ENCODE measurements around the gene SMDT1. TPM values are rescaled to one million over a fixed set of nuclear protein-coding genes. Genes with fewer than 3 reads are reported as not detected.

SMDT1 gene
- total and polyA plus RNA-seq, 9 of the 15 experiments (the other 6 are each of a cell fraction or from before 2014, with no cell fraction given) = 7.9 to 65.2 (median 14.3) TPM

GRCh38 chr22:42052765-42053164 lies 26.7 kb upstream of the SMDT1 start:
- Histone ChIP-seq H3K4me1 (replicated peaks in 1 of 2; ENCODE audit: control insufficient read depth in 2 of 2, insufficient read depth in 2 of 2, low read length in 2 of 2) (no peaks in the 10 kb centered on the region), H3K27me3 (ENCODE audit: control insufficient read depth in 2 of 2, insufficient read depth in 2 of 2, low read length in 2 of 2) (no peaks in the 10 kb centered on the region), H3K4me3 (no peak overlapping the region), H3K4me2 (ENCODE audit: insufficient read depth, low read length) (no peak overlapping the region), H3K27ac (ENCODE audit: extremely low read depth, low read depth, low read length) (no peak overlapping the region), H3K9ac (ENCODE audit: insufficient read depth in 1 of 2, low read depth in 2 of 2, low read length in 2 of 2) (no peak overlapping the region), H3K79me2 (ENCODE audit: control insufficient read depth, insufficient read depth, low read length) (no peaks in the 10 kb centered on the region), H3K9me3 (replicated peaks; ENCODE audit: control insufficient read depth, insufficient read depth, low read depth, low read length) (no peaks in the 10 kb centered on the region; the same call in 1 of the 2 replicates), H3K9me1 (ENCODE audit: control insufficient read depth, insufficient read depth, low read length) (no peaks in the 10 kb centered on the region), H3K36me3 (ENCODE audit: control insufficient read depth, insufficient read depth, low read length) (no peaks in the 10 kb centered on the region), H2AFZ (ENCODE audit: low read depth, low read length) (no peak overlapping the region), H4K20me1 (replicated peaks; ENCODE audit: control insufficient read depth, insufficient read depth, low read length) (no peaks in the 10 kb centered on the region)
- in situ Hi-C loops (cut with MboI) = no loop called here
- no peak for ATAC-seq
- WGBS (ENCODE audit: insufficient coverage, low coverage, missing lambda C conversion rate) = 43% methylated on average over 3 of the region's 3 CpGs
- no peak for FAIRE-seq
- 0 out of 2 replicates have a peak, but pooled peaks have one; percentile 18 for TF ChIP-seq ZBTB40 (IDR thresholded peaks at IDR 0.05)
- TF ChIP-seq ZBTB40 (CRISPR knock-in tag; IDR thresholded peaks at IDR 0.05) = no peak
- TF ChIP-seq NRF1 (conservative IDR thresholded peaks at IDR 0.05 in 1 of 2, IDR thresholded peaks at IDR 0.05 in 1 of 2) = no peak
- TF ChIP-seq SMARCE1 (IDR thresholded peaks at IDR 0.05) = no peak
- no peak for TF ChIP-seq PRMT5 (CRISPR knock-in tag; IDR thresholded peaks at IDR 0.05)
- TF ChIP-seq ZNF124 (CRISPR knock-in tag; IDR thresholded peaks at IDR 0.05) = no peak
- TF ChIP-seq ATF7 (IDR thresholded peaks at IDR 0.05) = no peak
- intact Hi-C loops (cut with micrococcal nuclease) = no loop called here
- ChIA-PET POLR2A (interaction anchor here (0.6 kb wide), 1 partner anchor 15 kb away, joined by 3 read pairs; no protein-coding TSS in a partner anchor), CTCF (ENCODE audit: low intra/inter-chr PET ratio) (no interaction called here)
- no peak for DNase-seq (ENCODE audit: extremely low read depth in 1 of 4, low spot score in 3 of 4)
- BruUV-seq (replicated peaks) = no TSS peak

Data from K562 (cell line).